TTC549 (cell line): ENCODE results near the gene NKX2-1.
"Not testable (repeated sequence)": the region's sequence is repeated elsewhere in the genome, so short reads cannot be mapped to it uniquely, and the experiment has no call there.

Source experiments
- FAIRE-seq: peaks from 2 replicates; lab custom pipeline; 2012; peaks lifted over from hg19 to GRCh38; lab: Jason Lieb, UNC

NKX2-1 gene

DNA sequence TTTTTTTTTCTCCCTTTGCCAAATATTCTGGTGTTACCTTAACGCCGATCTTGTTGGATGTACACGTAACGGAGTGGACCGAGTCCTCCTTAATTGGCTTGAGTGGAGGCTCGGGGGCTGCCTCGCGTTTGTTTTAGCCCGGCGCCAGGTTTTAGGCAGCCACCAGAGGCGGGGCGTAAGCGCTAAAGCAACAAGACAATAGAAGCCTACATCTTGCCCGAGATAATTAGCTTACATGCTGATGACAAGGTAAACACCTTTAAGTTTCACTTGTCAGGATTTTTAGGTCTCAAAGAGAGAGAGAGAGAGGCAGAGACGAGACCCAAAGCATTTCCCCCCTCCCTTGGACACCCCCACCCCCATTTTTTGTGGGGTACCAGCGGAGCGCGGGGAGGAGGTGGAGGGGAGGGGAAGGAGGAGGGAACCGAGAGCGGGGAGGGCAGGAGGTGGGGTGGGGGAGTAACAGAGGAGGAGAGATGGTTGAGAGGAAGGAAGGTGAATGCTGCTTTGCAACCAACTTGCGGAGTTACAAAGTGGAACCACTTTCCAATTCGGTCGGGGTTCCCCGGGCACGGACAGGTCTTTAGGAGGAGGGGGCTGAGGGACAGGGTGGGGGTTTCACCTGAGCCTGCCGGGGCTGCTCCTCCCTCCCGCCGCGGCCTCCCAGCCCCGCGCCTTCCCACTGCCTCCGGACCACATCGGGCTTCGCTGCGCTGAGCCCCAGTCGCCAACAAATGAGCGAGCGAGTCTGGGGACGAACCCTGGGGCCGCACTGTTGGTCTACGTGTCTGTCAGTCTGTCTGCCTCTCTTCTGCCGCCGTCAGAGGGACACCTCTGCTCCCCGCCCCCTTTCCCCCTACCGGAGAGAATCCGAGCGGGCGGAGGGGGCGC lies at the start of gene NKX2-1:
NKX2-1 (minus strand) TSS at position 802 of the 891 bp plus-strand sequence; CDS start at position 699, 103 bp downstream.
- FAIRE-seq = no peak

DNA sequence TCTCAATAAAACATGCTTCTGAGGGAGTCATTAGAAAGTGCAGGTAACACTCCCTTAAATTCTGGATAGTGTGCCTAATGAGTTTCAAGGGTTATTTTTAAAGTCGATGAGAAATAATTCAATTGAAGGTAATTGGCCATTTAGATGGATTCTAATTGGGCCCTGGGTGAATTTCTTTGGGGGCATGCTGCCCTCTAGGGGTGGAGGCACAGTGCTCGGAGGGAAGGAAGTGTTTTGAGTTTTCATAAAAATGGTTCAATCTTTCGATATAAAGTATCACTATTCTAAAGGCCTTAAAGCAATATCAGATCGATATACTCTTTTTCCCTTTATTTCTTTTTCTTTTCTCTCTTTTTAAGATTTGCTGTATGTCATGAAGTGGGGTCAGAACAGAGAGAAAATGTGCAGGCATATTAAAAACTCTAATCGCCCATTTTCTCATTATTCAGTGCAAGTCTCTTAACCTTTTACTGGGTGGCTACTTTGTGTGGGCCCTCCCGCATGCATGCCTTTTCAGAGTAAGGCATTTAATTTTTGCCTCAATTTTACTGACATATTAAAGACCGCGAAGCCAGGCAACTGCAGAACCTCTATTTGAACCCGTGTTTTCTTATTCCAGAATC lies 36.9 kb upstream of the NKX2-1 start:
- FAIRE-seq = peak; percentile 53

DNA sequence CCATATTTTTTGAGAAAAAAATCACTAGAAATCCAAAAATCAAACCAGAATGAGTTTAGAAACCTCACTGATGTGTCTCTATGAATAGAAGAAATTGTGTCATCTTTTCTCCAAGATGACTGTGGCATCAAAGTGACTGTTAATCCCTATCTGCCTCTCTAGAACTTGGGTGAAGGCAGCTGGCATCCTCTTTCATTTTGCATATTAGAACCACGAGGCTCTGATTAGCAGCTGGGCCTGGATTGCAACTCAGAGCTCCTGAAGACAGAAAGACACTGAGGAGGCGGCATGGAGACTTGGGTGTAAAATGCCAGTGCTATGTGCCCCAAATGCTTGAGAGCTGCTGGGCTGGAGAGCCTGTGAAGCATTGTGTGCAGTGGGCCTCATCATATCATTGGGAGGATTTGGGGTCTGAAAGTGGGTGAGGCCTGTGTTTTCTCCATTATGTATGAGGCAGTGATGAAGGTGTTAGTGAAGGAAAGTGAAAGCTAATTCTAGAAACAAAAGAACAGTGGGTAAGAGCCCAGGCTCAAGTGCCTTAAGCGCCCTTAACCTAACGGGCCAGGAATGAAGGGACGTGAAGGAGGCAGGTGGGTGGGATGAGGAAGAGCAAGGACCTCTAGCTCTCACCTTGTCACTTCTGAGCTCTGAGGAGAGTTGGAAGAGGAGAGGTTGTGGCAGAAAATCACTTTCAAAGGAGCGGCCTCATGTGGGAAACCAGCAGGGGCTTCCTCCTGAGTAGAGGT lies 36.1 kb upstream of the NKX2-1 start:
- no peak for FAIRE-seq

DNA sequence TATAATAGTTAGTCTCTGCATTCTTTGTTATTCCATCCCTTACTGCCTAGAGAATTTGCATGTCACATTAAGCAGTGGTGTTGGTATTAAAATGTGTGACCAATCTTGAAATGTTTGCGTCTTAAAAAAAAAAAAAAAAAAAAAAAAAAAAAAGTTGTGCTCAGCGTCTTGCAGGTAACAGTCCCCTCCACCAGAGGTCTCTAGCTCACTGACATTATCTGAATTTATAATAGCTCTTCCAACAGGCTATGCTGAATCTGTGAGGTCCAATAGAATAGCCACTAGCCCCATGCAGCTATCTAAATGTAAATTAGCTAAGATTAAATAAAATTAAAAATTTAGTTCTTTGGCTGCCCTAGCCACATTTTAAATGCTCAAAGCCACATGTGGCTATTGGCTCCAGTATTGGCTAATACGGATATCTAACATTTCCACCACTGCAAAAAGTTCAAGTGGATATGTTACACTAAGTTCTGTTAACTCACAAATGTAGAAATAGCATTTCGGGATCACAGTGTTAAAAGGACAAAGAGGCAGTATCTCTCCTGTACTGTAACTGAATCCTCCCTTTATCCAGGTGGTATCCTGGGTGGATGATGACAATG lies 33.7 kb upstream of the NKX2-1 start:
- FAIRE-seq = peak; percentile 85

DNA sequence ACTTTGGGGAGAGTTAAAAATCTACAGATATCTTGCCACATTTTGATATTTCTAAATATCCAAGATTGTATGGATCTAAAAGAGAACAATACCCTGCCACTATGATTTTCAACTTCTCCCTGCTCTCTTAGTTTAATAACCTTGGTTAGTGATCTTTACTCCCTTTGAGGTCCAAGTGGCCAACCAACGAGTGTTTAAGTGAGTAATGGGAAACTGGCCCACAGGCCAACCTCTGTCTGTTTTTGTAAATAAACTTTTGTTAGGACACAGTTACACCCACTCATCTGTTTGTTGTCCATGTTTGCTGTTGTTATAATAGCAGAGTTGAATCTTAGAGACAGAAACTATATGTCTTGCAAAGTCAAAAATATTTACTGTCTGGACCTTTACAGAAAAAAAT lies 30.9 kb upstream of the NKX2-1 start:
- FAIRE-seq = no peak

DNA sequence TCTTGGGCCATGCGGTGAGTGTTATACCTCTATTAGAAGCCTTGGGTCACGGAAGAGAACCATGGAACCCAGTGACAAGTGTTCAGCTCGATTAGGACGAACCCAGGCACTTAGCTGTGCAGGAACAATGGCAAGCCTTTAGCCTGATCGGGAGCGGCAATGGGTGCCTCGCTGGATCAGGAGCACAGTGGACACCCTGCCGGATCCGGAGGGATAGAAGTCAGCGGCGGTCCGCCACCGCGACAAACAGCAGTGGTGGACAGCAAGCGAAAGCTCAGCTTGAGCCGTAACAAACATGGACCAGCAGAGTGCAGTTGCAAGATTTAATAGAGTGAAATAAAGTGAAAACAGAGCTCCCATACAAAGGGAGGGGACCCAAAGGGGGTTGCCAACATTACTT lies 24.2 kb upstream of the NKX2-1 start:
- FAIRE-seq = not testable (repeated sequence)

DNA sequence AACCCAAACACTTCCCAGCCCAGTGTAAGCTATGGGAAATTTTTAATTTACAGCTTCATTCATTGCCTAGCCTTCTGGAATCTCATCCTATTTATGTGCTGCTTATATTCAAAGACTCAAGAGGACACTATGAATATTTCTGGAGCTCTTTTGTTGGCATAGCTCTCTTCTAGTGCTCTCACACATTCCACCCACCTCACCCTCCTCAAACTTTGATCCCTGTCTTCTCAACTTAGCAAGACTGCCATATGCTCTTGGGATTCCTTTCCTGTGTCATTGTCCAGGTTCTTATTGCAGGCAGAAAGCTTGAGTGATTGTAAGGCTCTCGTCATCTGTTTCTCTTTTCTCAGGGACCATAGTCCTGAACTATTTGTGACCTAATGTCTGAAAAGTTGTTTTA lies 18.0 kb upstream of the NKX2-1 start:
- FAIRE-seq = no peak

DNA sequence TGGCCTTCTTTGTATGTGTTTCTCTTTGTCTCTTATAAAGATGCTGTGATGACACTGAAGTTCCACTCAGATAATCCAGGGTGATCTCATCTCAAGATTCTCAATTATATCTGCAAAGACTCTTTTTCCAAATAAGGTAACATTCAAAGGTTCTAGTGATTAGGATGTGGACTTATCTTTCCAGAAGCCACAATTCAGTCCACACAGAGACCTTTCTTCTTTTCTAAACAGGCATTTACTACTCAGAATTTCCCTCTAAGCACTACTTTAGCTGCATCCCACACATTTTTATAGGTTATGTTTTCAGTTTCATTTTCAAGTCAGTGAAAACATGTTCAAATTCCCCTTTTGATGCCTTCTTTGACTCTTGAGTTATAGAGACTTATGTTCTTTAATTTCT lies 9.0 kb upstream of the NKX2-1 start:
- FAIRE-seq = no peak

DNA sequence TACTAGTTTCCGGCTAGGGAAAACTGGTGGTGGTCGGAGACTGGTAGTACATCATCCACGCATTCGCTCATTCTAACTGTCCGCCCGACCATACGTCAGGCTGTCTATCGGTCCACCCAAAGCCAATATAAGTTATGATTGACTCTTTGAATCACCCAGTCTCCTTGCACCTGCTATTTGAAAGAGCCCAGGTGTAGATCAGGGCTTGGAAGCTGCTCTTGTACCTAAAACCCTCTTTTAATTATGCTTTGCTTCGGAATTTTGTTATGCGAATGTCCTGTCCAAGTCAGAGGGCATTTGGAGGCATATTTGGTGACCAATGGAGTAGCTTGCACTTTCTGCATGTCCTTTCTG lies 5.7 kb upstream of the NKX2-1 start:
- no peak for FAIRE-seq

DNA sequence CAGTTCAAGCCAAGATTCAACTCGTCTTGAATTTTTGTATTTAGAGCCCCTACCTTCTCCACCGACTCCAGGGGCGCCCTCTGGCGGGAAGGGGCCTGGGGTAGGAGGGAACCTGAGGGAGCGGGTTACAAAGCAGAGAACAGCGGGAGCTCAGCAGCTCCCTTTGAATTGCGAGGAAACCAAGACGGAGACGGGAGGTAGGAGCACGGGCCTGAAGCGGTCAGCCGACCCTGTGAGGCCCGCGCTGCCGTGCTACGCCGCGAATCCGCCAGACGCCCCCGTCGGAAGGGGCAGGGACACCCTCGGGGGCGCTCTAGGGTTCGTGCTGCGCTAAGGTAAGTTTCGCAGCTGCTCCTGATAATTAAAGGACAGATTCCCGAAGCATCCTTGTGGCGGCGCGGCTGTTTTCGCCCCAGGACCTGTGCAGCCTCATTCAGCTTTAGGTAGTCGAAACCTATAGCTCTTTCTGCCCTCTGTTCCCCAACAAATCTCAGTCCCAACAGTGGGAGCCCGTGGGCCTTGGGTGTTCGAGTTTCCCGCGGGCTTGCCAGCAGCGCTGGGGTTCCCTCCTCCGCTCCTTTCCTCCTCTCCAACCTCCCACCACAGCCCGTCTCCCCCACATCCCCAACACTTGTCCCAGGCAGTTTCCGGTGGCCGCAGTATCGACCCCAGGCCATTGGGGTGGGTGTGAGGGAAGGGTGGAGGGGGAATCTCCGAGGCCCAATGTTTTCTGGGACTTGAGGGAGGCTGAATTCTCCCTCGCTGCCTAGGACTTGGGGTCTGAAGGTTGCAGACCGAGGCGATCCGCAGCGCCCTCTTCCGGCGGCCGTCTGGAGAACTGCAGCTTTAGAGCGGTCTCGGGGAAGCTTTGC lies 5.1 kb upstream of the NKX2-1 start:
- no peak for FAIRE-seq

DNA sequence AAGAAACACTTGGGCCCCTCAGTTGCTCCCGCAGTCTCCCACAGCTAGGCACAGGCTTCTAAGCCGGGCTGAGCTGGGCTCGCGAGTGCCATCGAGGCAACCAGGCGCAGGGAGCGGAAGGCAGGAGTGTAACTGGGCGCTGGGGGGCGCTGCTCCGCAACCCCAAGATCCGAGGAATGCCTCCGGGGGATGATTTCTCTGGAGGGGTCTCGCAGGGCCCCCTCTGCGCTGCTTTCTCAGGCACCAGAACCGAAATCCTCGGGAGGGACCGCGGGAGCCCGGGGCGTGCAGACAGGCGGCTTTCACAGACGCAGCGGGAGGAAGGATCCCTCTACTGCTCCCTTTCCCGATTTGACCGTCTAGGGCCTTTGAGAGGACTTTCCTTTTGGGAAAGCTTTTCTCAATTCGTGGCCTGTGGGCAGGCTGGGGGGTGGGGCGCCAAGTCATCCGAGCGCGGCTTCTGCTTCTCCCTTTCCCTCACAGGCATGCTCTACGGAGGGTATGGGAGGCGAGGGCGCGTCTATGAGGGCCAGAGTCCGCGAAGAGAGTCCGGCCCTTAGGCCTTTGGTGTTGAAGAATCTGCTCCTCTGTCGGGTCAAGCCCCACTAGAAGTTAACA lies 4.3 kb upstream of the NKX2-1 start:
- no peak for FAIRE-seq

DNA sequence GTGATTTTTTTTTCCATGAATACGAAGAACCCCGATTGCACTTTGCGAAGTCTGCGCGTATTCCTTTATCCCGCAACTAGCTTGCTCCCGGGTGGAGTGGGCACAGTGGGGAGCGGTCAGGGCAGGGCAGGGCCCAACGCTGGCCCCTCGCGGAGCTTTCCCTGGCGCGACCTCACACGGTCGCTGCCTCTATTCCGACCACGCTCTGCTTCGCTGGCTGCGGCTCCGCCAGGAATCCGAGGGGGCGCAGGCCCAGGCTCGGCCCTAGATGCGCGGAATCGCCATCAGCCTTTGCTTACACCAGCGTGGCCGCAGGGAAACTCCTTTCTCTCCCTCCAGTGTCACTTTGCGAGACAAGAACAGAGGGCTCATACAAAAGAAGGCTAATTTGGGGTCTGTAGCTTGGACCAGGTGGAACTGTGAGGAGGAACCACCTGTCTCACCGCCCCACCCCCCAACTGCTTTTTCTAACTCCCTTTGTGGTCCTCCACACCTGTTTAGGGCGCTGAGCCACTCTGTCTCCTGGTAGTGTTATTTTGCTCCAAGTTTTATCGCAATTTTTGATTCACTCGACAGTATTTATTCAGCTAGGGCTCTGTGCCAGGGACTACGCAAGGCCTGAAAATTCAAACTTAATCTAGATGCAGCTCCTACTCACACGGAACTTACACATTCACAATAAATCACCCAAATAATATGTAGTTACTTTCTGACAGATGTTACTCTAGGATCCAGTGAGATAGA lies 3.1 kb upstream of the NKX2-1 start:
- FAIRE-seq = no peak

DNA sequence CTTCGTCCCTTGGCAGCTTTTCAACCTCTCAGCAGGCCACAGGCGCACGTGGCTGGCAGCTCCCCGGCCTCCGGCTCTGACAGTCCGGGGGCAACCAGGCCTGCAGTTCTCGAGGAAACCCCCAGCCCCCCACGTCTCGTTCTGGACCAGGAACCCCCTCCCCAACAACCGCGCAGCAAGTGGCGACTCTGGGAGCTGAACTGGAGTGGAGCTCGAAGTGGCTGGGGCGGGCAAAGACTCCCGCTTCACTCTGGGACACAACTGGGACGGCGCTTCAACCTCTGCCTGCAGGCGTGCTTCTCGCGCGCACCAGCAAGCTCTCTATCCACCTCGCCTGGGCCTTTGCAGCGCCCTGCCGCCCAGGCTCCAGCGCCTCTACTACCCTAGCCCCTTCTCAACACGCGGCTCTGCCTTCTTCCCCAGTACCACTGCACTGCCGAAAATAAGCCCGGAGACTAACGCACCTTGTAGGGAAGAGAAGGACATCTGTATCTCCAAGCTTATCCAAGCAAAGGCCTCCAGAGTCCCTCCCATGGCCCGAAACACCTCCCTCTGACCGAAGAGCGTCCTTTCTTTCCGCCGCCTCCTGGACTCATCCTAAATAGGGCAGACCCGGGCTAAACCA lies 2.4 kb upstream of the NKX2-1 start:
- FAIRE-seq = no peak

DNA sequence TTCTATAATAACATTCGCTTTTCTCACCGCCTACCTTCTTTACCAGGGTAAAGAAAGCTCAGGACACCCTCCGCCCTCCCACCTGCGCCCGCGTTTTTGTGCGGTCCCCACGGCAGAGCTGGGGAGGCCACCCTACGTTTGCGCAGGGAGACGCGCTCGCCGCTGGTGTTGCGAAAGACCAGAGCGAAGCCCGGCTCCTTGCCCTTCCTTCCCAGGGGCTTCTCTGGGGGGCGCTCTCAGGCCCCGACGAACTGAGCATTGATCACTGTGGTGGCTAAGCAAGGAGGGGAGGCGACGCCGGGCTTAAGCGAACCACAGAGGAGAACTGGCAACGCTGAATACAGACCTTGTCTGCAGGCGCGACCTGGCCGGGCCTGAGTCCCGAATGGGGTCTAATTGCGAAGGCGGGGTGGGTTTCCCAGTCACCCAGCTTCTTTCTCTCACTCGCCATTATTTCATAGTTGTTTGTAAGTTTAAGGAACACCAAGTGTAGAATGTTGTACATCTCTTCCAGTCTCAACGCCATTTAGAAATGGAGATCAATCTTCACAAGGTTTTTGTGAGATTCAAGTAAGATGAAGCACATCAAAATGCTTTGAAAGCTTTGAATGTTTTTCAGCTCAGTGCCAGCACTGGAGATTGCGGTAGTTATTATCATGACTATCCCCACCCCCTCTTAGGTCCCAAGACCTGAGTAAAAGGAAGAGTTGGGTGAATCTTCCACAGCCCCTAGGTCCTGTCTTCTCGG lies 1.7 kb upstream of the NKX2-1 start:
- FAIRE-seq = no peak

DNA sequence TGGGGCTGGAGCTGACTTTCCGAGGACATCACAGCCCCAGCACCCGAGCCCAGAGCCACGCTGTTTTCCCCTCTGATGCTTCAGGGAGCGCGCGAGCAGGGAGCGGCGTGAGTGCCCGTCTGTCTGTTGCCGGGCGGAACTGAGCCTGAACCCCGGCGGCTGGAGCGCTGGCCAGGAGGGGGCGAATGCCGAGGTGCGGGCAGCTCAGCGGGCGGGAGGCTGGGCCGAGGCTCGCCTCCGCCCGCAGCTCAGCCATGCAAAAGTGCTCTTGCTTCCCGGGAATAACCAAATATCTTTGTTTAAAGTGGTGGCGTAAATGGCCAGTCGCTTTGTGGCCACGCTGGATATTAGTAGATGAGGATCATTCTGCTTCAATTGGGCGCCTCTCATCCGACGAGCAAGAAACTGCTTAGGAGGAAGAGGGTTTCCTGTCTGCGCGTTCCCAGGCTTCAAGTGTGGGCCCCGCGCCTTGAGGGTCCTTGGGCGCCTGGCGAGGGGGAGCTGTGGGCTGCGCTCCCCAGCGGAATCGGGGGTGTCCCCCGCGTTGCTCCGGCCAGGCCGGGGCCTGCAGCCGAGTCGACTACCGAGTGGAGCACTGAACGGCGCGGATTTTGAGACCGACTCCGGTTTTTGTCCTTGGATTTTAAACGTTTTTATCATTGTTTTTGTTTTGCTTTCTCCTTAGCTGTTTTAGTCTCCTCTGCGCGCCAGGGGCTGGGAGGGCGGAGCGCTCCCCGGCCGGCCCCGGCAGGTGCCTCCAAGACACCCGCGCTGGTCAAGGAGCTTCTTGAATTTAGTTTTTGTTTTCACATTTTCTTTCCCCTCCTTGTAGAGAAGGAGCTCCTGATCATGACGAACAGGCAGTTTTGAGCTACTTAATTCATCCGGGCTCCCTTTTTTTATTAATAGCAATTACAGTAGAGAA lies 831 bp upstream of the NKX2-1 start:
- FAIRE-seq = no peak

DNA sequence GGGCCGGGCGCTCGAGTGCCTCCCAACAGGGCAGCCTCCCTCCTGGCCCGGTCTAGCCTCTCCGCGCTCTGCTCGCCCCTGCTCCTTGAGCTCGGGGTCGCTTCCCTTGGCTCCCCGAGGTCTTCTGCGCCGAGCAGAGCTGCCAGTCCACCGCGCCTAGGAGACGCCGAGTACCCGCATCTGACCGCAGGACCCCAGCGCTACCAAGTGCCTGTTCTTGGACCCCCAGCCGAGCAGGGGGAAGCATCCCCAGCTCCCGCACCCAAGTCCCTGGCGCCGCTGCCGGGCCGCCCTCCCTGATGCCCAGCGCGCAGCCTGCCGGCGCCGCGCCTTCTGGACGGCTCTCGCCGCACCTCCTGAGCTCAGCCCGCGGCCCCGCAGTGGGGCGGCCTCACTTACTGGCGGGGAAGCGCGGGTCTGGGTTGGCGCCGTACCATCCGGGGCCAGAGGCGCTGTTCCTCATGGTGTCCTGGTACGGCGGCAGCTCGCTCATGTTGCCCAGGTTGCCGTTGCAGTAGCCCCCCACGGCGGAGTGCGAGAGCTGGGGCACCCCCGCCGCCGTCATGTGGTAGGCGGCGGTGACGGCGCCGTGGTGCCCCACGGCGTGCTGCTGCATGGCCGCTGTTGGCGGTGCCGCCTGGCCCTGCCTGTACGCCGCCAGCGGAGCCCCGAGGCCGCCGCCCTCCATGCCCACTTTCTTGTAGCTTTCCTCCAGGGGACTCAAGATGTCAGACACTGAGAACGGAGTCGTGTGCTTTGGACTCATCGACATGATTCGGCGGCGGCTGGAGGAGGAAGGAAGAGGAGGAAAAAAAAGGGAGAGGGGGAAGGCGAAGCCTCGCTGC lies 1.2 kb downstream of the NKX2-1 start:
- no peak for FAIRE-seq

DNA sequence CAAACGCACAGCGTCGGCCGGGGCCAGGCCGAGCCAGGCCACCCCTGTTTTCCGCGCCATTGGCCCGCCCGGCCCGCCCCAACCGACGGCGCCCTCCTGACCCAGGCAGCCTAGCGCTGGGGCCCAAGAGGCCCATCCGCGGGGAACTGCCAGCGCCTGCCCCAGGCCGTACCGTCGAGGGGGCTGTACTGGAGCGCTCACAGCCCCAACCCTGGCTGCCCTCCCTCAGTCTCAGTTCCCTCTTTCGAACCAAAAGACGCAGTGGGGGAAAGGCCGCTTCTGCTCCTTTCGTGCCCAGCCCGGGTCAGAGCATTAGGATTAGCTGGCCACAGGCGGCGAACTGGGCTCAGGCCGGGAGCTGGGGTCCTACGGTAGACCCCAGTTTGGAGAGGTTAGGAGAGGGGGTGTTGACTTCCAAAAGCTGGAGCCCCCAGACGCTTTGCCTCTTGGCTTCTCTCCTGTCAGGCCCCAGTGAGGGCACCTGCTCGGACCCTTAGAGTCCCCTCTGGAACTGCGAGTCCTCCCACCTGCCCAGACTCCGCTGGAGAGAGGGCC lies 1.9 kb downstream of the NKX2-1 start:
- no peak for FAIRE-seq
